ENCODE results near the gene KRT76. TPM values are rescaled to one million over a fixed set of nuclear protein-coding genes. Genes with fewer than 3 reads are reported as not detected.

The KRT76 gene
- polyA plus RNA-seq, 1 of the 3 experiments (the other 2 are of a cell fraction): not detected

GRCh38 chr12:52735106-52735505 is 42.0 kb downstream of the KRT76 start:
- H3K9ac ChIP-seq: no peak overlapping the region
- DNase-seq: no peak
- H4K20me1 ChIP-seq (ENCODE audit: insufficient read depth): no peaks in the 10 kb centered on the region
- H3K4me3 ChIP-seq (ENCODE audit: low read depth in 2 of 2, low read length in 1 of 2): no peak overlapping the region
- H3K9me3 ChIP-seq: no peaks in the 10 kb centered on the region
- no peak overlapping the region for H2AFZ ChIP-seq (ENCODE audit: low read depth)
- H3K9me2 ChIP-seq: no peaks in the 10 kb centered on the region
- CTCF ChIA-PET: no interaction called here
- H3K79me2 ChIP-seq (ENCODE audit: insufficient read depth): no peaks in the 10 kb centered on the region
- no peaks in the 10 kb centered on the region for H3K4me1 ChIP-seq (ENCODE audit: control insufficient read depth in 1 of 2, insufficient read depth in 2 of 2, low read depth in 1 of 2, low read length in 1 of 2)
- no peak overlapping the region for H3K4me2 ChIP-seq
- peaks cover 13% of the 10 kb centered on the region for H3K27me3 ChIP-seq (ENCODE audit: insufficient read depth)
- 4% methylated on average over 4 of the region's 8 CpGs for WGBS (ENCODE audit: low lambda C conversion rate)
- no peaks in the 10 kb centered on the region for H3K36me3 ChIP-seq (replicated peaks in 1 of 2; ENCODE audit: control insufficient read depth in 1 of 2, insufficient read depth in 2 of 2, low read length in 1 of 2)
- no peaks in the 10 kb centered on the region for H3F3A ChIP-seq (replicated peaks; ENCODE audit: insufficient read depth)
- no peak overlapping the region for H3K27ac ChIP-seq (ENCODE audit: low read depth in 2 of 2, low read length in 1 of 2)
- POLR2A ChIA-PET: no interaction called here
- no peak for TF ChIP-seq RCOR1 (IDR thresholded peaks at IDR 0.05; ENCODE audit: low read length)
- no peak for TF ChIP-seq CHD2 (IDR thresholded peaks at IDR 0.05; ENCODE audit: low read length, partially characterized antibody)
- no peak for TF ChIP-seq TEAD4 (IDR thresholded peaks at IDR 0.05; ENCODE audit: borderline replicate concordance, insufficient read depth)
- TF ChIP-seq RXRA (IDR thresholded peaks at IDR 0.05; ENCODE audit: borderline replicate concordance, low read depth): no peak
- TF ChIP-seq USF2 (IDR thresholded peaks at IDR 0.05; ENCODE audit: borderline replicate concordance, low read depth, low read length): no peak
- TF ChIP-seq TAF1 (IDR thresholded peaks at IDR 0.05; ENCODE audit: borderline replicate concordance, low read depth, low read length): no peak
- no peak for TF ChIP-seq JUND (IDR thresholded peaks at IDR 0.05)
- no peak for TF ChIP-seq YY1 (IDR thresholded peaks at IDR 0.05; ENCODE audit: low read depth)
- no peak for TF ChIP-seq MEF2A (IDR thresholded peaks at IDR 0.05; ENCODE audit: borderline replicate concordance, low read depth)
- TF ChIP-seq EP300 (IDR thresholded peaks at IDR 0.05; ENCODE audit: borderline replicate concordance in 1 of 2, low read depth in 1 of 2, low read length in 1 of 2): no peak
- TF ChIP-seq FOSL2 (IDR thresholded peaks at IDR 0.05; ENCODE audit: borderline replicate concordance, low read depth): no peak
- TF ChIP-seq PBX3 (IDR thresholded peaks at IDR 0.05): no peak
- TF ChIP-seq EZH2phosphoT487 (IDR thresholded peaks at IDR 0.05; ENCODE audit: borderline replicate concordance, low read depth): no peak
- TF ChIP-seq SMC3 (IDR thresholded peaks at IDR 0.05; ENCODE audit: low read depth, low read length): no peak
- no peak for TF ChIP-seq GATA2 (CRISPR knock-in tag; IDR thresholded peaks at IDR 0.05)
- TF ChIP-seq REST (IDR thresholded peaks at IDR 0.05; ENCODE audit: low read depth, low read length): no peak
- no peak for TF ChIP-seq MAX (IDR thresholded peaks at IDR 0.05; ENCODE audit: low read depth)
- TF ChIP-seq CTCF (IDR thresholded peaks at IDR 0.05): no peak

All from SK-N-SH (cell line).